GM21576 (cell line): ENCODE data around the gene GPER1.

ENCODE experiments used
- ATAC-seq: cut with Tn5 transposase; IDR thresholded peaks from one replicate; pipeline ENCODE4 v1.9.1; 2021; ENCODE audit warnings: mild to moderate bottlenecking, moderate library complexity; ENCODE audit not compliant: unreplicated experiment

Gene GPER1

GRCh38 chr7:1086588-1087464, 1.1 kb upstream of the GPER1 start:
- ATAC-seq = peak; percentile 51

DNA sequence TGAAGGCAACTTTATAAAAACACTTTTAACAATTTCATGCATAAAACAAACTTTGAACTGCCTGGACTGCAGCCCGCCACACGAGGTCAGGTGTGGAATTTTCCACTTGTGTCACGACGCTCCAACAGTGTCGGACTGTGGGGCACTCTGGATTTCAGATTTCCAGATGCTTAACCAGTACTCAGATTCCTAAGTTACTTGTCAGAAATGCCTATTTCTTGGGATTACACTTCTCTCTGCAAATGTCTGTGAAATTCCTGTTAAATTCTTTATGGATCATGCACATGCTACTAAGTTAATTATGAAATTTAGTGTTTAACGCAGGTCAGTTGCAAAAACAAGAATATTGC, 473 bp upstream of the GPER1 start:
- no peak for ATAC-seq

DNA sequence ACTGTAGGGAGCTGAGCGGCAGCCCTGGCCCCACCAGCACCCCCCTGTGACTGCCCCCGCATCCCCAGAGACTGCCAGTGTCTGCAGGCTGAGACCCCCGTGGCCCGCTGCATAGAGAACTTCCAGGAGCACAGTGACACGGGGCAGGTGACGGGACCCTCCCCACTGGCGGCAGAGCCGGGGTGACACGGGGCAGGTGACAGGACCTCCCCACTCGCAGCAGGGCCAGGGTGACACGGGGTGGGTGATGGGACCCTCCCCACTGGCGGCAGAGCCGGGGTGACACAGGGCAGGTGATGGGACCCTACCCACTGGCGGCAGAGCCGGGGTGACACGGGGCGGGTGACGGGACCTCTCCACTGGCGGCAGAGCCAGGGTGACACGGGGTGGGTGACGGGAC, 2.3 kb downstream of the GPER1 start:
- no peak for ATAC-seq

- ATAC-seq = no peak
These were observed 3.1 kb downstream of the GPER1 start for GRCh38 chr7:1090686-1091643.

- ATAC-seq = no peak
These were observed 3.7 kb downstream of the GPER1 start for GRCh38 chr7:1091644-1092027.

GRCh38 chr7:1092161-1092632, 4.3 kb downstream of the GPER1 start:
- no peak for ATAC-seq

GRCh38 chr7:1092806-1093501, 5.0 kb downstream of the GPER1 start:
- no peak for ATAC-seq

DNA sequence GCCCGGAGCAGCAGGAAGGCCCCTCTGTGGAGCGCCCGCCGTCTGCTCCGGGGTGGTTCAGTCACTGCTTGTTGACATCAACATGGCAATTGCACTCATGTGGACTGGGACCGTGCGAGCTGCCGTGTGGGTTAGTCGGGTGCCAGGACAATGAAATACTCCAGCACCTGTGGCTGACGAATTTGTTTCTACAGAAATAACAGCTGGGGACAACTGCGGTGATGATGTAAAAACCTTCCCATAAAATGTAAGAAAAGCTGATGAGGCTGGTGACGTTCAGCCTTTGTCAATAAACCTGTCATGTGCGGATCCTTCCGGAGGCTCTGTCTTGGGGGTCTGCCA, 5.6 kb downstream of the GPER1 start:
- ATAC-seq = no peak

- no peak for ATAC-seq
These were observed 6.1 kb downstream of the GPER1 start for GRCh38 chr7:1093916-1094508.

DNA sequence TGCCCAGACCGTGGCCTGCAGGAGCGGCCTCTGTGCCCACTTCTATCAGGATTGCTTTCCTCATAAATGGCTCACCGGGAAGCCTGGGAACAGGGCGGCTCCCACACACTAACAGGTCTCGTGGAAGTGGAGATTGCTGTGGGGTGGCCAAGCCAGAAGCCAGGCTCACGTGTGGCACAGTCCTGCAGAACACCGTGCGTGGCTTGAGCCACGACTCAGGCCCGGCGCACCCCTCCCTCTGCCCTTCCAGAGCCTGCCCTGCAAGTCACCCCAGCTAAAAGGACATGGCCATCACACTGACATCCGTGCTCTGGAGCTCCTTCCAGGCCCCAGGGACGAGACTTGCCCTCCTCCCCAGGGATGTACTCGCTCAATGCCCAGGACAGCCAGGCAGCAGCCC, 7.0 kb downstream of the GPER1 start:
- ATAC-seq = no peak

DNA sequence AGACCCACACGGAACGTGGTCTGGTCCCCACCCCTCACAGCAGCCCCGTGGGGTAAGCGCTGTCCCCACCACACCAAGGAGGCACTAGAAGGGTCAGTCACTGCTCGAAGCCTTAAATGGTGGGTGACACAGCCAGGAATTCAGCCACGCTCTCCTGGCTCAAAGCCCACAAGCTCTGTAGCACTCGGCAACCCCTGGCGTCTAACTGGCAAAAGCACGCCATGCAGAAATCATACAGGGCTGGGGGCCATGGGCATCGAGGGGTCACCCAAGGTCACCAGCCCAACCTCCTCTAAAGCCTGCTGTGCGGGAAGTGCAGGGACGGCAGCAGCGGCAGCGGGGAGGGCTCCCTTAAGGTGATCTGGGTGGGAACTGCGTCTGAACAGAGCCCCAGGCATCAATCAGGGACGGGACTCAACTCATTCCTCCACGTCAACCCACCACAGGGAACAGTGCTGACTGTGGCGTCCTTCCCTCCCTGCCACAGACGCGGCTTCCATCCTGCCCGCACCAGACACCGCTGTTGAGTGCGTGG, 7.8 kb downstream of the GPER1 start:
- ATAC-seq = no peak

DNA sequence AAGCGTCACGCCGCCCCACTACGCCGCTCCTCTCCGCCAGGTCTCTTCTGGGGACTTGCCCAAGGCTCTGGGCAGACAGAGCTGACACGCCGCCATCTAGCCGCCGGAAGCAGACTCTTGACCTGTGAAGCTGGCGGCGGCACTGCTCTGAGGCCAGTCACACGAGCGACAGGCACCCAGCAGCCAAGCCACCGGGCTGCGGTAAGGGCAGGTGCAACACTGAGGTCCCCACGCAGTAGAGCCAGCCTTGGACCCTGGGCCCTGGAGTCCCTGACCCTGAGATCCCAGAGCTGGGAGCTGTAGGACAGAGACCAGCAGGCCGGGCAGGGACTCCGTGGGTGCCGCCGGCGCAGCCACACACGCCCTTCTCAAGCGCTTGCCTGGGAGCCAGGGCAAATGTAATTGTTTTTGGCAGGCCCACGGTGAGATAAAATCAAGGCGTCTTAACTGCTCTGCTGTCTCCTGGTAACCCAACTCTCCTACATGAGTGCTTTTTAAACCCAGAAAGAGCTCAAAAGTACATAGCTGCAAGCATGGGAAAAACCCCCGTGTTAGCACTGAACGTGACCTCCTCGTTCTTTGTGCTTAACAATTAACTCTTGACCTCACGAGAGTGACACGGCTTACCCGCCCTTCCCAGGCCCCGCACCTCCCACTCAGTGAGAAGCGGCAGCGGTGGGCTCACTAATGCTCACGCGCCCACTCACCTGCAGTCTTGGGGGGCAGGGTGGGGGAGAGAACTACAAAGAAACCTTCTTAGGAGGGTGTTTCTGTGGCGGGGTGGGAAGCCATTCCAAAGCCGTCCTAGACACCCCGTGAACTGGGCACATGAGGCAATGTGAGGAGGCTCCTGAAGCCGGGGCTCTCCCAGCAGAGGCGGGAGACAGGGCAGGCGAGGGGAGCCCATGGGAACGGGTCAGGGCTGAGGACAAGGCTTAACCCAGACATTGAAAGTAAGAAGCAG, 8.5 kb downstream of the GPER1 start:
- no peak for ATAC-seq

GRCh38 chr7:1097120-1097504, 9.2 kb downstream of the GPER1 start:
- ATAC-seq = no peak

GRCh38 chr7:1098243-1099153, 10.6 kb downstream of the GPER1 start:
- ATAC-seq = no peak

GRCh38 chr7:1099154-1099542, 11.2 kb downstream of the GPER1 start:
- no peak for ATAC-seq

DNA sequence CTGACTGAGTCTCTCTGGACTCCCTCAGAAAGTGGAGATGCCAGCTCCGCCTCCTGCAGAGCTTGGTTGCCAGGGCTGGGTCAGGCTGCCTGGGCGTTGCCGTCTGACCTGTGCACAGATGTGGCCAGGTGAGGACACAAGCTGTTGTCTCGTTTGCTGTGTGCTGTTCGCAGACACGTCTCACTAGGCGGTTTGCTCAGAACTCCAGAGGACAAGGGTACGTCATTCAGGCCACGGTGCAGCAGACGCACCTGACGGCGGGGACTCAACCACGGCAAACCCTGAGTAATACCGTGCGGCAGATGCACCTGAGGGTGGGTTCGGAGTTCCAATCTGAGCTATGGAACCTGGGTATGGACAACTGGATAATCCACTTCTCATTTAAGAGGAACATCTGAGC, 11.7 kb downstream of the GPER1 start:
- no peak for ATAC-seq

DNA sequence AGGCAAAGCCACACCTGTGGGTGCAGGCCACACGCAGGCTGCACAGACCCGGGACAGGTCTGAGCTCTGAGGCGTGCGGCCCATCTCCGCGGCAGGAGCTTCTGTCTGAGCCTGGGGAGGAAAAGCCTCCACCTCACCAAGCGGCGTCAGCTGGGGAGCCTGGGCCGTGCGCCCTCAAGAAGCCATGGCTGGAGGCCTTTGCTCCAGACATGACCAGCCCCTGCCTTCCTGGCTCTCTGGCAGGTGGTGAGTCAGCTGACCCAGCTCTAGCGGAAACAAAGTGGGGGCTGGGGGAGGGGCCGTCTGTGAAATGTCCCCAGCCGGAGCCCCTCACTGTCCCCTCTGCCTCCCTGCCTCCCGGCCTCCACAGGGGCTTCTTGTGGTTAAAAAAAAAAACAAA, 12.5 kb downstream of the GPER1 start:
- ATAC-seq = no peak

DNA sequence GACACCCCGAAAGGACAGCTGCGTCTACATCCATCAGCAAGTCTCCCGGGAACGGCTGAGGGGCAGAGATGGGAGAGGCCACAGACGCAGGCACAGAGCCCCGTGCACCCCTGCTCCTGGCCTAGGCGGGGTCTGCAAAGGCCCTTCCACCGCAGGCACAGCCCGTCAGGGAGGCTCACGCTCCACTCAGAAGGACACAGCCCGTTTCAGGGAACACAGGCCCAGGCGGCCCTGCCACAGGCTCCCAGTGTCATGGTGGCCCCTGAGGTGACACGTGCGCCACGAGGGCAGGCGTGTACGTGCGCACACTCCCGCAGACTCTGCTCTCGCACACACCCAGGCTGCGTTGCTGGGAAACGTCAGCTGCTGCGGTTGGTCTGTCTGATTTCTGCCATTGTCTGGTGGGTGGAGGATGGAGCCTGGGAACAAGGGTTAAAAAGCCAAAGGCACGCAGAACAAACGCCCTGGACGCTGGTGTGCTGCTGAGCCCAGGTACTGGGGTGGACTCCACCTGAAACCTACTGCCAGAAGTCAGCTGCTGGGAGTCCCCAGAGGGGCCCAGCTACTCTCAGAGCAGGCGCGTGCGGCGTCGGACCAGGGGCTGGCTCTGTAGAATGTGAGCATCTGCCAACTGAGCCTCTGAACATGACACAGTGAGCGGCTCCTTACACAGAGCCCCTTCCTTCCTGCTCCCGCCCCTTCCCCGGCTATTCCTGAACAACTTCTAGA, 13.1 kb downstream of the GPER1 start:
- ATAC-seq = no peak
